Endodermal cell (in vitro differentiated cells): Measurements from ENCODE around the gene STUB1. TPM values are rescaled to one million over a fixed set of nuclear protein-coding genes. Genes with fewer than 3 reads are reported as not detected.

Experiments
- DNase-seq: peaks from one replicate; pipeline ENCODE4 v3.0.0-alpha.2; 2017
- H3K27ac ChIP-seq: 2 replicates; pipeline ENCODE4 v1.5.1; 2013; ENCODE audit warnings: mild to moderate bottlenecking, low read depth, low read length, moderate library complexity
- H3K27me3 ChIP-seq: 2 replicates; pipeline ENCODE4 v1.6.1; 2013; ENCODE audit warnings: mild to moderate bottlenecking, low read length, moderate library complexity; ENCODE audit not compliant: insufficient read depth, control insufficient read depth, poor library complexity, severe bottlenecking
- H3K36me3 ChIP-seq: 2 replicates; pipeline ENCODE4 v1.7.0; 2013; ENCODE audit warnings: mild to moderate bottlenecking, low read length, moderate library complexity; ENCODE audit not compliant: control insufficient read depth, insufficient read depth
- H3K4me1 ChIP-seq: one replicate; pipeline ENCODE4 v1.7.0; 2013; ENCODE audit warnings: low read length; ENCODE audit not compliant: control insufficient read depth, insufficient read depth
- H3K4me3 ChIP-seq: 2 replicates; pipeline ENCODE4 v1.5.1; 2013; ENCODE audit warnings: mild to moderate bottlenecking, low read length, moderate library complexity
- H3K9ac ChIP-seq: 2 replicates; pipeline ENCODE4 v1.6.1; 2013; ENCODE audit warnings: mild to moderate bottlenecking, low read length, moderate library complexity; ENCODE audit not compliant: poor library complexity, severe bottlenecking; ENCODE audit errors: extremely low read depth
- H3K9me3 ChIP-seq: 2 replicates; pipeline ENCODE4 v1.6.1; 2013; ENCODE audit warnings: mild to moderate bottlenecking, low read length, moderate library complexity; ENCODE audit not compliant: control insufficient read depth
- H3K27ac Mint-ChIP-seq: 2 replicates; pipeline ENCODE4 v1.8.0; 2020; ENCODE audit warnings: mixed read lengths
- H3K27me3 Mint-ChIP-seq: 2 replicates; pipeline ENCODE4 v1.8.0; 2021; ENCODE audit warnings: mild to moderate bottlenecking, mixed read lengths; ENCODE audit not compliant: insufficient read depth
- H3K36me3 Mint-ChIP-seq: 2 replicates; pipeline ENCODE4 v1.8.0; 2020; ENCODE audit warnings: low read depth, mixed read lengths
- H3K4me1 Mint-ChIP-seq: 2 replicates; pipeline ENCODE4 v1.8.0; 2020; ENCODE audit warnings: mixed read lengths
- H3K4me3 Mint-ChIP-seq: 2 replicates; pipeline ENCODE4 v1.8.0; 2020; ENCODE audit warnings: mild to moderate bottlenecking, moderate library complexity, mixed read lengths
- H3K9me3 Mint-ChIP-seq: 2 replicates; pipeline ENCODE4 v1.8.0; 2020; ENCODE audit warnings: mild to moderate bottlenecking, mixed read lengths
- WGBS, 2 experiments: methylation state at CpG; one replicate each; pipeline versions ENCODE4 v1.1.5 to v1.1.7; 2013; ENCODE audit warnings: missing lambda C conversion rate in 2 of 2, mixed read lengths in 1 of 2; ENCODE audit not compliant: insufficient coverage in 1 of 2, insufficient read length in 1 of 2; 5-methylcytosine and 5-hydroxymethylcytosine counted together
- total RNA-seq, 2 donors: library from RNA; stranded (reverse); fragmentation: NEBNext Ultra II Directional in 1 of 2; extraction: Animal tissue kit (Norgen Biotek cat#: 25700) in 1 of 2; gene quantifications; 2 replicates in 1 of 2; 3 replicates in 1 of 2; pipeline ENCODE4 v1.2.1, GENCODE V29; 2021
- TF ChIP-seq, protein P1 (sequence below): fragments of 200-600 bp; sonication (generic); conservative IDR thresholded peaks from 2 replicates; pipeline ENCODE4 v1.5.0; 2021; ENCODE audit warnings: antibody characterized with exemption, mild to moderate bottlenecking

The STUB1 gene
- total RNA-seq, 2 donors from 2014 or later: 105 to 124 TPM

- Mint-ChIP-seq H3K4me1 (peaks cover 3% of the 10 kb centered on the region), H3K4me3 (no peak overlapping the region), H3K9me3 (no peaks in the 10 kb centered on the region), H3K36me3 (no peaks in the 10 kb centered on the region), H3K27ac (no peak overlapping the region), H3K27me3 (peaks cover 15% of the 10 kb centered on the region)
- TF ChIP-seq, protein P1, sequence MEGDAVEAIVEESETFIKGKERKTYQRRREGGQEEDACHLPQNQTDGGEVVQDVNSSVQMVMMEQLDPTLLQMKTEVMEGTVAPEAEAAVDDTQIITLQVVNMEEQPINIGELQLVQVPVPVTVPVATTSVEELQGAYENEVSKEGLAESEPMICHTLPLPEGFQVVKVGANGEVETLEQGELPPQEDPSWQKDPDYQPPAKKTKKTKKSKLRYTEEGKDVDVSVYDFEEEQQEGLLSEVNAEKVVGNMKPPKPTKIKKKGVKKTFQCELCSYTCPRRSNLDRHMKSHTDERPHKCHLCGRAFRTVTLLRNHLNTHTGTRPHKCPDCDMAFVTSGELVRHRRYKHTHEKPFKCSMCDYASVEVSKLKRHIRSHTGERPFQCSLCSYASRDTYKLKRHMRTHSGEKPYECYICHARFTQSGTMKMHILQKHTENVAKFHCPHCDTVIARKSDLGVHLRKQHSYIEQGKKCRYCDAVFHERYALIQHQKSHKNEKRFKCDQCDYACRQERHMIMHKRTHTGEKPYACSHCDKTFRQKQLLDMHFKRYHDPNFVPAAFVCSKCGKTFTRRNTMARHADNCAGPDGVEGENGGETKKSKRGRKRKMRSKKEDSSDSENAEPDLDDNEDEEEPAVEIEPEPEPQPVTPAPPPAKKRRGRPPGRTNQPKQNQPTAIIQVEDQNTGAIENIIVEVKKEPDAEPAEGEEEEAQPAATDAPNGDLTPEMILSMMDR: no peak
- Histone ChIP-seq H3K9ac (no peak overlapping the region), H3K36me3 (no peaks in the 10 kb centered on the region), H3K27me3 (peaks cover 19% of the 10 kb centered on the region), H3K4me1 (peaks cover 7% of the 10 kb centered on the region), H3K27ac (no peak overlapping the region), H3K9me3 (no peaks in the 10 kb centered on the region), H3K4me3 (no peak overlapping the region)
- WGBS, 2 experiments: 90 to 96% methylated on average over 18 to 29 of the region's 29 CpGs
- no peak for DNase-seq
These were observed 44.2 kb downstream of the STUB1 start for GRCh38 chr16:724188-725040.

GRCh38 chr16:725041-725376, 44.8 kb downstream of the STUB1 start:
- WGBS, 2 experiments: 93 to 100% methylated on average over 5 to 7 of the region's 7 CpGs
- H3K4me1 Mint-ChIP-seq: peaks cover 3% of the 10 kb centered on the region

DNA sequence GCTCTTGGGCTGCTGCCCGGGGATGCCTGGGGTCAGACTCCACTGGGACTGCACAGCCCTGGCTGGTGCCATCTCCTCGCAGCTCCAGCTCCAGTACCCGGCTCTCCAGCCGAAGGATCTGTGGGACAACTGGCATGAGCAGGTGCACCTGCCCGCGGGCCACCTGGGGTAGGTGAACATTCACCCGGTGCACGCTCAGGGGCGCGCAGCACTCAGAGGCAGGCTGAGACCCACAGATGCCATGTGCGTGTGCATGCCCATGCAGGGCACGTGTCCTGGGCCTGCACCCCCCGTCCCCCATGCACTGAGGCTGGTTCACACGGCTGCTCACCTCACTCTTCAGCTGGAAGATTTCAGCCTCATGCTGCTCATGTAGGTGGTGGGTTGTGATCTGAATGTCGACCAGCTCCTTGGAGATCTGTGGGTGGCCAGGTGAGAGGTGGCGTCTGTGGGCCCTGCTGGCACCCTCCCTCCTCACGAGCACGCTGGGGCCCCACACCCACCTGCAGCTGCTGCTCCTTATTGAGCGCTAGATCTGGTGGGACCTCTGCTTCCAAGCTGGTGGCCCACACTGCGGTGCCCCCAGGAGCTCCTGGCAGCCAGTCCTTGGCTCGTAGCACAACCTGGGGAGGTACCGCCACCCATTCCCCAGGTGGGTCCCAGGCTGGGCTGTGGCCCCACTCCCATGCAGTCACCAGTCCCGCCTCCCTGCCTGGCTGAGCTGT, 45.4 kb downstream of the STUB1 start:
- H3K9me3 ChIP-seq: no peaks in the 10 kb centered on the region
- H3K4me1 ChIP-seq: peaks cover 3% of the 10 kb centered on the region
- Mint-ChIP-seq H3K9me3 (no peaks in the 10 kb centered on the region), H3K4me1 (no peaks in the 10 kb centered on the region), H3K27me3 (peaks cover 15% of the 10 kb centered on the region), H3K4me3 (no peak overlapping the region), H3K27ac (no peak overlapping the region), H3K36me3 (no peaks in the 10 kb centered on the region)
- 87 to 88% methylated on average over 18 to 23 of the region's 23 CpGs for WGBS, 2 experiments
- TF ChIP-seq, protein P1: no peak
- DNase-seq: no peak
- H3K4me3 ChIP-seq: no peak overlapping the region
- no peak overlapping the region for H3K27ac ChIP-seq
- H3K36me3 ChIP-seq: no peaks in the 10 kb centered on the region
- H3K27me3 ChIP-seq: peaks cover 19% of the 10 kb centered on the region
- no peak overlapping the region for H3K9ac ChIP-seq

More at GRCh38 chr16:725041-725376, 44.8 kb downstream of the STUB1 start:
- Histone ChIP-seq H3K4me3 (no peak overlapping the region), H3K27me3 (peaks cover 19% of the 10 kb centered on the region), H3K36me3 (no peaks in the 10 kb centered on the region), H3K9me3 (no peaks in the 10 kb centered on the region), H3K9ac (no peak overlapping the region), H3K4me1 (peaks cover 5% of the 10 kb centered on the region), H3K27ac (no peak overlapping the region)
- H3K27ac Mint-ChIP-seq: no peak overlapping the region
- DNase-seq: no peak
- no peak overlapping the region for H3K4me3 Mint-ChIP-seq
- no peaks in the 10 kb centered on the region for H3K36me3 Mint-ChIP-seq
- peaks cover 15% of the 10 kb centered on the region for H3K27me3 Mint-ChIP-seq
- TF ChIP-seq, protein P1: no peak
- H3K9me3 Mint-ChIP-seq: no peaks in the 10 kb centered on the region
